PC-9 (cell line): ENCODE measurements around the gene BCAS3. TPM values are rescaled to one million over a fixed set of nuclear protein-coding genes. Genes with fewer than 3 reads are reported as not detected.

Source experiments
- BruUV-seq: library from RNA; stranded (reverse); fragments of 400-500 nt; replicated peaks from 2 replicates; lab custom pipeline; 2021; lab: Mats Ljungman, UMichigan
- CTCF ChIA-PET: fragments of 300-600 bp; sonication (Branson Sonifier 250); formaldehyde crosslinking; loops from one replicate; lab custom pipeline; 2022; ENCODE audit warnings: antibody characterized with exemption; lab: Charles Lee
- POLR2A ChIA-PET: fragments of 300-600 bp; sonication (Branson Sonifier 250); formaldehyde crosslinking; loops from one replicate; lab custom pipeline; 2022; ENCODE audit warnings: antibody characterized with exemption; ENCODE audit not compliant: unreplicated experiment; lab: Charles Lee
- DNase-seq, 2 experiments: peaks; one replicate each; pipeline versions ENCODE4 v3.0.0 to v3.0.0-alpha.2; 2015 to 2022; ENCODE audit warnings: mixed read lengths in 1 of 2
- H2AFZ ChIP-seq: fragments of 200-600 bp; sonication (generic); 2 replicates; pipeline ENCODE4 v1.8.1; 2017; ENCODE audit warnings: antibody characterized with exemption
- H3F3A ChIP-seq: fragments of 200-600 bp; sonication (generic); 2 replicates; pipeline ENCODE4 v1.8.1; 2017; ENCODE audit warnings: antibody characterized with exemption, mild to moderate bottlenecking, low read depth; ENCODE audit not compliant: insufficient read depth
- H3K27ac ChIP-seq: fragments of 200-600 bp; sonication (generic); 2 replicates; pipeline ENCODE4 v1.6.1; 2016; ENCODE audit warnings: mixed run types
- H3K27me3 ChIP-seq: fragments of 200-600 bp; sonication (generic); 2 replicates; pipeline ENCODE4 v1.6.1; 2016; ENCODE audit warnings: low read depth, mixed run types; ENCODE audit not compliant: insufficient read depth
- H3K36me3 ChIP-seq: fragments of 200-600 bp; sonication (generic); 2 replicates; pipeline ENCODE4 v1.6.1; 2016; ENCODE audit warnings: low read depth, mixed run types
- H3K4me1 ChIP-seq: fragments of 200-600 bp; sonication (generic); replicated peaks from 2 replicates; pipeline ENCODE4 v1.6.1; 2016; ENCODE audit warnings: mixed run types; ENCODE audit not compliant: insufficient read depth
- H3K4me2 ChIP-seq: fragments of 200-600 bp; sonication (generic); 2 replicates; pipeline ENCODE4 v1.6.1; 2017; ENCODE audit warnings: mixed run types
- H3K4me3 ChIP-seq: fragments of 200-600 bp; sonication (generic); 2 replicates; pipeline ENCODE4 v1.6.1; 2016; ENCODE audit warnings: mixed run types
- H3K79me2 ChIP-seq: fragments of 200-600 bp; sonication (generic); 2 replicates; pipeline ENCODE4 v1.6.1; 2017; ENCODE audit warnings: low read depth, mixed run types
- H3K9me2 ChIP-seq: fragments of 200-600 bp; sonication (generic); 2 replicates; pipeline ENCODE4 v1.8.1; 2017; ENCODE audit warnings: mild to moderate bottlenecking; ENCODE audit not compliant: insufficient read depth
- H3K9me3 ChIP-seq: fragments of 200-600 bp; sonication (generic); 2 replicates; pipeline ENCODE4 v1.8.1; 2016; ENCODE audit warnings: low read depth; ENCODE audit not compliant: insufficient read depth
- H4K20me1 ChIP-seq: fragments of 200-600 bp; sonication (generic); 2 replicates; pipeline ENCODE4 v1.8.1; 2017; ENCODE audit not compliant: insufficient read depth
- EZH2 ChIP-seq: fragments of 200-600 bp; sonication (generic); IDR thresholded peaks from 2 replicates; pipeline ENCODE4 v1.8.0; 2017; ENCODE audit warnings: antibody characterized with exemption, low read depth
- intact Hi-C: fragments of 100-400 bp; cut with micrococcal nuclease; formaldehyde crosslinking; loops from one replicate; pipeline ENCODE4 v1.10.0; 2022; ENCODE audit not compliant: unreplicated experiment
- total RNA-seq: library from RNA; stranded (reverse); gene quantifications from 2 replicates; pipeline ENCODE4 v1.2.3, GENCODE V29; 2021
- TF ChIP-seq, protein P1 (sequence below): fragments of 200-600 bp; sonication (generic); conservative IDR thresholded peaks from 2 replicates; pipeline ENCODE4 v1.6.1; 2017; ENCODE audit warnings: mixed run types, antibody characterized with exemption, mild to moderate bottlenecking, moderate library complexity

BCAS3 gene
- total RNA-seq, 1 experiment from 2014 or later, result 26.0 TPM

DNA sequence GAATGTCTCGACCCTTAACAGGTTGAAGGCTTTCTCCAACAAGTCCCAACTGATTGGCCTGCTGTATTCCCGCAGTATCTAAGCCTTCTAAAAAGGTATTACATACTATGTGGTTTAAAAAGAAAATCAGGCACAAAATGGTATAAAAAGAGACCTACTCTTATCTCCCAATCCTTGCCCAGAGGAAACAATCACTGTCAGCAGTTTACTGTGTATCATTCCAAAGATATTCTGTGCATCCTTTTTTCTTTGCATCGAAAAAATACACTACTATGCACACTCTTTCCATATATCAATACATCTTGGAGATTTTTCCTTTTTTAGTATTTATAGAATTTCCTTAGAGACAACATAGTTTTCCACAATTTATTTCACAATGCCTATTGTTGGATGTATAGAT, 603.2 kb downstream of the BCAS3 start:
- ChIA-PET POLR2A (no interaction called here), CTCF (no interaction called here)
- no peak for DNase-seq
- no peak overlapping the region for H2AFZ ChIP-seq
- H3K36me3 ChIP-seq, result no peaks in the 10 kb centered on the region
- no peak overlapping the region for H3K27ac ChIP-seq
- 0 out of 2 replicates have a peak, but pooled peaks cover 5% of the 10 kb centered on the region for H3K9me2 ChIP-seq
- no peak overlapping the region for H3K4me3 ChIP-seq
- TF ChIP-seq, protein P1, sequence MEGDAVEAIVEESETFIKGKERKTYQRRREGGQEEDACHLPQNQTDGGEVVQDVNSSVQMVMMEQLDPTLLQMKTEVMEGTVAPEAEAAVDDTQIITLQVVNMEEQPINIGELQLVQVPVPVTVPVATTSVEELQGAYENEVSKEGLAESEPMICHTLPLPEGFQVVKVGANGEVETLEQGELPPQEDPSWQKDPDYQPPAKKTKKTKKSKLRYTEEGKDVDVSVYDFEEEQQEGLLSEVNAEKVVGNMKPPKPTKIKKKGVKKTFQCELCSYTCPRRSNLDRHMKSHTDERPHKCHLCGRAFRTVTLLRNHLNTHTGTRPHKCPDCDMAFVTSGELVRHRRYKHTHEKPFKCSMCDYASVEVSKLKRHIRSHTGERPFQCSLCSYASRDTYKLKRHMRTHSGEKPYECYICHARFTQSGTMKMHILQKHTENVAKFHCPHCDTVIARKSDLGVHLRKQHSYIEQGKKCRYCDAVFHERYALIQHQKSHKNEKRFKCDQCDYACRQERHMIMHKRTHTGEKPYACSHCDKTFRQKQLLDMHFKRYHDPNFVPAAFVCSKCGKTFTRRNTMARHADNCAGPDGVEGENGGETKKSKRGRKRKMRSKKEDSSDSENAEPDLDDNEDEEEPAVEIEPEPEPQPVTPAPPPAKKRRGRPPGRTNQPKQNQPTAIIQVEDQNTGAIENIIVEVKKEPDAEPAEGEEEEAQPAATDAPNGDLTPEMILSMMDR, result no peak
- no peak for TF ChIP-seq EZH2
- no peaks in the 10 kb centered on the region for H3K4me1 ChIP-seq
- H4K20me1 ChIP-seq, result no peaks in the 10 kb centered on the region
- H3K9me3 ChIP-seq, result no peaks in the 10 kb centered on the region
- intact Hi-C loops, result no loop called here
- no peak overlapping the region for H3K4me2 ChIP-seq
- H3K27me3 ChIP-seq, result no peaks in the 10 kb centered on the region
- H3F3A ChIP-seq, result no peaks in the 10 kb centered on the region
- no peaks in the 10 kb centered on the region for H3K79me2 ChIP-seq
- no TSS peak for BruUV-seq

DNA sequence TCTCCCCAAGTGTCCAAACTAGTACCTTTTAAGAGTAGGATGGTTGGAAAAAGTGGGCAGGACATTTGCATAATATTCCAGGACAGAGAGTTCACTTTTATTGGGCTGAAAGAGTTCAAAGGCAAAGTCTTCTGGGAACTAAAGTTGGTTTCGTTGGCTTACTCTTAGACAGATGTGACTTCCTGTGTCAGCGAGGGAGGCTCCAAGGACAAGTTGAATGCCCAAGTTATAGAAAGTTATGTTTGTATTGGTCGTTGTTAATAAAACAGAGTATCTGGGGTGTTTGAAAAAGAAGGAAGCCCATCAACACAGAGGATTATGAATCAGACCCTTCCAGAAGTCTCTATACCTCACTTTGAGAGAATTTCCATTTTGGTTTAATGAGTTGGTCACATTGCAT, 604.7 kb downstream of the BCAS3 start:
- BruUV-seq, result no TSS peak
- Histone ChIP-seq H3K4me1 (no peaks in the 10 kb centered on the region), H3K4me3 (no peak overlapping the region), H3K9me2 (0 out of 2 replicates have a peak, but pooled peaks cover 5% of the 10 kb centered on the region), H3K4me2 (no peak overlapping the region), H3K27ac (no peak overlapping the region), H3K36me3 (no peaks in the 10 kb centered on the region), H2AFZ (no peak overlapping the region), H3F3A (no peaks in the 10 kb centered on the region), H3K9me3 (no peaks in the 10 kb centered on the region), H4K20me1 (no peaks in the 10 kb centered on the region), H3K27me3 (no peaks in the 10 kb centered on the region), H3K79me2 (no peaks in the 10 kb centered on the region)
- TF ChIP-seq, protein P1, result no peak
- no peak for TF ChIP-seq EZH2
- ChIA-PET CTCF (no interaction called here), POLR2A (no interaction called here)
- DNase-seq, result no peak
- intact Hi-C loops, result no loop called here

DNA sequence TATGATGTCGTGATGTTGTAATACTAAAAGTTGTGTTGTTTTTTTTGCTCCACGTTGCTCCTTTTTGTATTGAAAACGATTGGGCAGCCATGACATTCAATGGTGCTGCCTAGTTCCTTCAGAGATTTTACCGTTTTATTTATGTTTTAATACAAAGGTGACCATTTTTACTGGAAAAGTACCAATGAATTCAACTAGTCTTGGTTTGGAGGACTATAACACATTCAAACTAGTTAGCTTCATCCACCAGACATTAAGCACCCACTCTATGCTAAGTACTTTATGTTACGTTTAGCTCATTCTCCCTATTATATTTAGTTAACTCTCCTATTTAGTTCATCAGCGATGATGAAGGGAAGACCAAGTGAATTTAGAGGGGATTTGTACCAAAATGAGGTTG, 605.4 kb downstream of the BCAS3 start:
- intact Hi-C loops, result no loop called here

More for the DNA sequence above, 605.4 kb downstream of the BCAS3 start:
- Histone ChIP-seq H3K36me3 (no peaks in the 10 kb centered on the region), H3K4me1 (no peaks in the 10 kb centered on the region), H3K9me2 (0 out of 2 replicates have a peak, but pooled peaks cover 5% of the 10 kb centered on the region), H3K27me3 (no peaks in the 10 kb centered on the region), H3F3A (no peaks in the 10 kb centered on the region), H3K9me3 (no peaks in the 10 kb centered on the region), H3K4me2 (no peak overlapping the region), H4K20me1 (no peaks in the 10 kb centered on the region), H3K4me3 (no peak overlapping the region), H3K79me2 (no peaks in the 10 kb centered on the region), H3K27ac (no peak overlapping the region), H2AFZ (no peak overlapping the region)
- TF ChIP-seq EZH2, result no peak
- TF ChIP-seq, protein P1, result no peak
- no TSS peak for BruUV-seq
- ChIA-PET CTCF (interaction anchor here (0.7 kb wide), 1 partner anchor 209 kb away, joined by 4 read pairs; no protein-coding TSS in a partner anchor), POLR2A (no interaction called here)
- no peak for DNase-seq
